ENCODE results near the gene ADPRH.
A peak's percentile ranks its signal among the peaks of the same experiment; 100 is the strongest.
"Not testable (repeated sequence)": the region's sequence is repeated elsewhere in the genome, so short reads cannot be mapped to it uniquely, and the experiment has no call there.

ADPRH gene

DNA sequence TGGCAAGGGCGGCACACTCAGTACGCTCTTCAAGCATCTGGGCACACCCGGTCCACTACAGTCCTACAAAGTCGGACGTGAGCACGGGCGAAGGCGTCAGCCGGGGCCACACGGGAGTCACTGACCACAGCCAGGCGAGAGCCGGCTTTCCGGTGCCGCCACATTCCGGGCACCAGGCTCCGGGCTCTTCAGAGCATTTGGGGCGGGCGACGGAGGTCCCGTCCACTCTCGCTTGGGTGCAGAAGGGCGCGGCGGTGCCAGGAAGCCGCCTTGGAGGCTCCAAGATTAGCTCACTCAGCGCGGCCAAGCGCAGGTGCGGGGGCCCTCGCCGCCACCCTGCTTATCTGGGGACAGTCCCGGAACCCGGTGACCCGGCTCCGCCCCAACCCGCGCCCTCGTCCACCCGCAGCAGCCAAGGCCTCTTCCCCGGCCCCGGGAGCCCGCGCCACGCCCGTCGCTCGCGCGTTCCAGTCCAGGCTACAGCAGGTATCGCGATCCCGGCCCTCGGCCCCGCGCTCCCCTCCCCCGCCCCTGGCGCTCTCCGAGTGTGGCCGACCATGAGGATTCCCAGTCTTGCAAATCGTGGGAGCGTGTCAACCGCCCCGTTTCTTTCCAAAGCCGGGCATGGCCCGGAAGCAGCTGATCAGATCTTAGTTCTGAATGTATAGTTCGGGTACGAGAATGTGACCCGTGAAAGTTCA lies at the start of gene ADPRH:
Gene ADPRH (plus strand): TSS at position 127 of the 701 bp plus-strand sequence. CDS start 2,678 bp downstream, outside the sequence.
- DNase-seq (ENCODE audit: low spot score): peak; percentile 75

DNA sequence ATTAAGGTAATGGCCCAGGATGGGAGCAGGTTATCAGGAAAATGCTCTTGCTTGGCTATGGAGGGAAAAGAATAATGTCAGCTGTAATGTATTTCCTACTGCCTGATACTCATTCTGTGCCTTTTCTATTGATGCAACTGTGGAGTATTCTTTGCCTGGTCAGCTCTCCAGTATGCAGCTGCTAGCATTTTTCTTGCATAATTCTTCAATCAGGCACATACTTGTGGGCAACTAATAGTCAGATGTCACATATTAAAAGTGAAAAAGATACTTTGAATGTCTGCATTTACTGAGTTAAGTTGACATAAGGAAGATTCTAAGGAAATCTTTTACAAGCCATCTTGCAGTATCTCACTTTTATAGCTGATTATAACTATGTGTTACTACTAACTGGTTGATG lies 49.4 kb upstream of the ADPRH start:
- DNase-seq (ENCODE audit: low spot score): peak; percentile 26

DNA sequence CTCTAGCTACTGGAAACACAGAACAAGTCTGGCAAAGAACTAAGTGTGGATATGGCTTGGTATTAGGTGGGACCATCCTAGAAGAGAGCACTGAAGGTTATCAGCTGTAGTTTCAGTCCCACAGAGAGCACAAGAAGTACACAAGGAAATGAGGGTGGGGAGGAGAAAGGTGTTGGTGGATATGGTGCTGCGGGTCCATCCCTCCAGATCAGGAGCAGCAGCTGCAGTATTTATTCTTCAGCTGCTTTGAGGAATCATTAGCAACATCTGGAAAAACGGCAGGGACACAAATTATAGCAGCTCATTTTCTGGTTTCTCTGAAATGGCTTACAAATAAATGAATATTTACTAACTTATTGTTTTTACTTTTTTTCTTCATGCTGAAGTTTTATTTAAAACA lies 48.8 kb upstream of the ADPRH start:
- no peak for DNase-seq (ENCODE audit: low spot score)

DNA sequence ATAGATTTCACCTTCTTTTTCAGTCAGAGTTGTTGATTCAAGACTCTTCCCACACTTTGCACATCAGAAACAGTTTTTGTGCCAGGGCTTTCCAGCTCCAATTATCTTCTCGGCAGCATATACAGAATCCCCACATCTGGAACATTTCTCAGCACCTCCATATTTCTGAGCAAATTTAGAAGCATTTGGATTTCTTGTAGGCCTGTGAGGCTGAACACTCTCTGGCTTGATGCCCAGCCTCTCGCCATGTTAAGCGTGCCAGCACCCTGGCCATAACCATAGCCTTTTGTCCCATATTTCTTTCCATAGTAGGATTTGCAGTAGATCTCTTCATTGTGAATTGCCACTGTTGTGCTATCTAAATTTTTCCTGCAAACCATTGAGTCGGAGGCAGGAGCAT lies 48.1 kb upstream of the ADPRH start:
- DNase-seq (ENCODE audit: low spot score): no peak

DNA sequence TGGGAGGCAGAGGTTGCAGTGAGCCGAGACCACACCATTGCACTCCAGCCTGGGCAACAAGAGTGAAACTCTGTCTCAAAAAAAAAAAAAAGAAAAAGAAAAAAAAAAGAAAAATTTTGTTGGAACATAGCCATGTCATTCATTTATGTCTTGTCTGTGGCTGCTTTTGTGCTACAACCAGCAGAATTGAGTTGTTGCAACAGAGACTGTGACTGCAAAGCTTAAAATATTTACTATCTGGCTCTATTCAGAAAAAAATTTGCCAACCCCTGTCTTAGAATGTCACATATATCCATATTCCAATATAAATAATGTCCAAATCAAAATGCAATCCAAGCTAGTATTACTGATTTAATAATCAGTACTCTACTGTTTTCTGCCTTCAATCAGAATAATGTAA lies 45.0 kb upstream of the ADPRH start:
- DNase-seq (ENCODE audit: low spot score): no peak

DNA sequence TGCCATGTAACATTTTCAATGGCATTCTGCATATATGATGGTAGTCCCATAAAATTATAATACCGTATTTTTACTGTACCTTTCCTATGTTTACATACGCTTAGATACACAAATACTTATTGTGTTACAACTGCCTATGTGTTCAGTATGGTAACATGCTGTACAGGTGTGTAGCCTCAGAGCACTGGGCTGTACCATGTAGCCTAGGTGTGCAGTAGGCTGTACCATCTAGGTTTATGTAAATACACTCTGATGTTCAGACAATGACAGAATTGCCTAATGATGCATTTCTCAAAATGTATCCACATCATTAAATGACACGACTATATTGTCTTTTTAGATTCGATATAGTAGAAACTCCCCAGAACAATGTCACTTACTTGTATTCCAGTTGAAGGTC lies 42.5 kb upstream of the ADPRH start:
- DNase-seq (ENCODE audit: low spot score): no peak

DNA sequence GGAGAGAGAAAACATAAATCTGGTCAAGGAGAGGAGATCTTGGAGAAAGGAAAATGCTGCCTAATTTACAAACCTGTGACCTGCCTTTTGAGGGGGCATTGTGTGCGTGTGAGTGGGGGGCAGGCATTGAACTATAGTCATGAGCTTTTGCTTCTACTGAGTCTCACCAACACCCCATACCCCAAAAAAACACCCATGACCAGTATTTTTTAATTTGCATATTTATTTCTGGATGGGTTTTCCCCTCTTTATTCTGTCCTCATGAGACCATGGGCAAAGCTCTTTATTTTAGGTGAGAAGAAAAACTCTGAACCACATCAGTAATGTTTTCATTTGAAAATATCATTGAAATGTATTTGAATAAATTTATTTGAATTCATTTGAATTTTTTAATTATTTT lies 40.5 kb upstream of the ADPRH start:
- DNase-seq (ENCODE audit: low spot score): no peak

DNA sequence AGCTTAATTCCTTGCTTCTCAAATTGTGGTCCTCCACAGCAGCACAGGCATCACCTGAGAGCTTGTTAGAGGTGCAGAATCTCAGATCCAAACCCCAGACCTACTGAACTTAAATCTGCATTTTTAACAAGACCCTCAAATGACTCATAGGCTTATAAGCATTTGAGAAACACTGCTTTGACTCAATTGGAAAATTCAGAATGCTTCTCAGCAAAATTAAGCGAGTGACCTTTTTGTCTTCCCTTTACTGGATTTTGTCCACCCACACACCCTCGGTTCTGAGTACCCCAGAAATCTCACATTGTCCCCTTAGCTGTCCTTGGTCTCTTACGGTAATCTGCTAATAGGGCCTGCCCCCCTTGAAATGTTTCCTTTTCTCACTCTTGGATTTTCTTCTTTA lies 37.7 kb upstream of the ADPRH start:
- no peak for DNase-seq (ENCODE audit: low spot score)

DNA sequence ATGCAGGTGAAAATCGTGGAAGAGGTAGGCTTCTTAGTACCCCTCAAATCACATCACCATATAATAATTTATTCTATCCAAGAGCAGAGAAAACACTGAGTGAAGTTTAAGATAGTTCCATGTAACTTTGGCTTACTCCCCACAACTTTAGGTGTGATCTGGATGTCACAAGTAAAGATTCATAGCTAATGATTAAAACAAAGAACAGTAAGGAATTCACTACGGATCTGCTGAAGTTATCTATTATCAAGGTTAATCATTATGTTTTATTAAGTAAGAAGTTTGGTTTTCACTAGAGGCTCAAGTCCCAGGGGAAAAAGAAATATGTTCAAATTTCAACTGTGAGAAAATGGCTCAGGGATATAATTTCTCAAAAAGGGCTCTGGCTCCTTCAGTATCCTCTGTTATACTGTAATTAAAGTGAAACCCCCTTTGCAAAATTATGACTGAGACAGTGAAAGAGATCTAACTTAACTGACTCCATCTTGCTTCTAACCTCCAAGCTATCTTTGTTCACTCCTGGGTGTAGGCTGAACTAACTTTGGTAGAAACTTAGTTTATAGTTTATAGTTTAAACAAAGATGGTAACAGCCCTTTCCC lies 37.0 kb upstream of the ADPRH start:
- no peak for DNase-seq (ENCODE audit: low spot score)

DNA sequence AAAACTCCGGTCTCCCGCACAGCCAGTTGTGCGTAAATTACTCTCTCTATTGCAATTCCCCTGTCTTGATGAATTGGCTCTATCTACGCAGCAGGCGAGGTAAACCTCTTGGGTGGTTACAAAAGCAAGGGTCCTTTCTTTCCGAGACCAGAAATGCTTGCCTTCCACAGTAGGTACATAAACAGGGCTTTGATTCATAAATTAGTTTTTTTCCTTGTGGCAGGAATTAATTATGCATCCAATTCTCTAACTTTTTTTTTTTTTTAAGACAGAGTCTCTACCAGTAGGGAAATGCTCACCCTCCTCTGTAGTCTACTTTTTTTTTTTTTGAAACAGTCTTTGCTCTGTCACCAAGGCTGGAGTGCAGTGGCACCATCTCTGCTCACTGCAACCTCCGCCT lies 36.1 kb upstream of the ADPRH start:
- no peak for DNase-seq (ENCODE audit: low spot score)

DNA sequence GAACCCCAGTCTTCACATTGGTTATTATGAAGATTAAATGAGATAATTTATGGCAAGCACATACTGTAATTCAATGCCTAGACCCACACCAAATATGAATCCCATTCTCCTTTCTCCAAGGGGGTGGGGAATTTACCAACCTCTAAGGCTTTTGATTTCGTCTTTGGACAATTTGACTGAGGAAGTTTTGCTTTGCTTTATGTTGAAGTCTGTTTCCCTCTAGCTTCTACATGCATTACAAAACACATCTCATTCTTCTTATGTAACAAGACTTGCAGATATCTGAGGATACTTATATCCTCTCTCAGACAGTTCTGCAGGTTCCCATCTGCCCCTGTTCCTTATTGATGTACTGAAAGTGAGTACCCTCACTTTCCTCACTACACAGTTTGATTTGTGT lies 32.1 kb upstream of the ADPRH start:
- no peak for DNase-seq (ENCODE audit: low spot score)

DNA sequence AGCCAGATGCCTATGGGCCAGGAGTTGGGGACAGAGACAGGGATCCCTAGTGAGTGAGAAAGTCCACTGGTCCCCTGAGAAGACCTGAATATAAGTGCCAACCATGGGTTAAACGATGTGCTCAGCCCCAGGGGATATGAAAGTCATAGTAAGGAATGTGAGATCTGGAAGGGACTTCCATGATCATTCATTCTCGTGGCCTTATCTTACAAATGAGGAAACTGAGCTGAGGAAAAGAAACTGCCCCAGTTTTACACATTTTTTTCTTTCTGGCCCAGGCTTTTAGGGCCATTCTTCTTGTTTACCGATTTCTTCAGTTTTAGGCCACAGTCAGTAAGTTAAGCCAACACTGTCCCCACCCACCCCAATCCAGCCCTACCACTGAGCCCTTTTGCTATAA lies 31.0 kb upstream of the ADPRH start:
- DNase-seq (ENCODE audit: low spot score): no peak

DNA sequence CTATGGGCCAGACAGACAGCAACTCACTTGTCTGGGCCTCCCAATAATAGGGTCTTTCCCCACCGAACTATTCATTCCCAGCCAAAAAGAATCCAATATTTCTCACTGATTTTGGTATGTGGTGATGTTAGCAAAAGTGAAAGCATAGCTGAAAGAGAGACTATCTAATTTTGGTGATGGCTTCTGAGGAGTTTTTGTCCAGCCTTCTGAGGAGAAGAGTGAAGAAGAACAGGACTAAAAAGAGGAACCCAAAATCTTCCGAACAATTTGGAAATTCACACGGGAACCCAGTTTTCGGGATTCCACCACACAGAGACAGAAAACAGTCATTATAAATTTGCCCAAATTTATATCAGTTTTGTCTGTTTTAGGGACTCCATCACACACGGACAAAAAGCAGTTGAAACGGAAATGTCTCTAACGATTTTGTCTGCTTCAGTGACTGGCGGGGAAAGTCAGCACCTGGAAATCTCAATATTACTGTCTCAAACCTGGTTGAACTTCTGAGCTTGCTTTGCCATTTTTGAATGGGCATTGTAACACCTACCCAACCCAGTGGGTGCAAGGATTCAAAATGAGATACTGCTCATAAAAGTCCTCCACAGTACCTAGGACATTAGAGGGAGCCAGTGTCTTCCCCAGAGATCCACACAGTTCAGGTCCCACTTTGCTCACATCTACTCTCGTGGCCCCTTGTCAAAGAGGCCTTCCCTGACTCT lies 28.9 kb upstream of the ADPRH start:
- no peak for DNase-seq (ENCODE audit: low spot score)

DNA sequence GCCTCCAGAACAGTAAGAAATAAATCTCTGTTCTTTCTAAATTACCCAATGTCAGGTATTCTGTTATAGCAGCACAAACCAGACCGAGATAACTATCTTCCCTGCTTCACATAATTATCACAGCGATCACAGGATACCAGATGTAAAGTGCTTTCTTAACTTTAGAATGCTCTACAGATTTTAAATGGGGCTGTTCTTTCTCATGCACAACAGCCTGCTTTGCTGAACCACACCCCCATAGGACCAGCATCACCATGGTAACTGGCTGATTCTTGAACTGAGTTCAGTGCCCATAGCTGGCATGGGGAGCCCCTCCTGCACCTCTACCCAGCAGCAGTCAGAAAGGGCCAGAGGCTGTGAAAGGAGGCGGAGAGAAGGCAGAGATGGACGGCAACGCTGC lies 27.7 kb upstream of the ADPRH start:
- no peak for DNase-seq (ENCODE audit: low spot score)

DNA sequence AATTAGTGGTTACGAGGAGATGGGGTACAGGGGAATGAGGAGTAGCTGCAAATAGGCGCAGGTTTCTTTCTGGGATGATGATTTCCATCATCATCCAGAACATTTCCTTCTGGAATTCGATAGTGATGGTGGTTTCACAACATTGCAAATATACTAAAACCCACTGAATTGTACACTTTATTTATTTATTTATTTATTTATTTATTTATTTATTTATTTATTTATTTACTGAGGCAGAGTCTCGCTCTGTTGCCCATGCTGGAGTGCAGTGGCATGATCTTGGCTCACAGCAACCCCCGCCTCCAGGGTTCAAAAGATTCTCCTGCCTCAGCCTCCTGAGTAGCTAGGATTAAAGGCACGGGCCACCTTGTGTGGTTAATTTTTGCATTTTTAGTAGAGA lies 26.4 kb upstream of the ADPRH start:
- not testable (repeated sequence) for DNase-seq (ENCODE audit: low spot score)

DNA sequence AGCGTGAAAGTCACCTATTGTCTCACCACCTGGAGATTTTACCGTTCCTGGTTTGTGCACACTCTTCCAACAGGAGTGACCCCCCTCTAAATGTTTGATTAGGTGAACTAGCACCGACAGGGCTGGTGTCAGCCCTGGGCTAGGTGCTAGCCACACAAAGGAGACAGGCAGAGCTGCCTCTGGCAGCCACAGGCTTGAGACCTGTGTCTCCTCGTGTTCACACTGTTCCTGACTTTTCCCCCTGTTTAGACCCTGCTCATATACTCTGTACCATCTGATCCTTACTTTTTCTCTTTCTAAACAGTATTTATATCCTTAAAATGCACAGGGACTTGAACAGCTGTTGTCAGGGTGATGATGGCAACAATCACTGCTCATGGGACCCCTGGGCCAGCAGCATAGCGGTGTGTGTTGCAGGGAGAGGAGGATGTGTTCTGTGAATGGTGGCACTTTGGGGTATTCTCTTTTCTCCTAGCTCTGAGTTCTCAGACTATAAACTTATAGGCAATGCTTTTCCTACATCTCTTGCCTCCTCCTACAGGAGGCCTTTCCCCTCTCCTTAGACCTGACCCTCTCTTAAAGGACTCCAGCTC lies 25.4 kb upstream of the ADPRH start:
- DNase-seq (ENCODE audit: low spot score): no peak

DNA sequence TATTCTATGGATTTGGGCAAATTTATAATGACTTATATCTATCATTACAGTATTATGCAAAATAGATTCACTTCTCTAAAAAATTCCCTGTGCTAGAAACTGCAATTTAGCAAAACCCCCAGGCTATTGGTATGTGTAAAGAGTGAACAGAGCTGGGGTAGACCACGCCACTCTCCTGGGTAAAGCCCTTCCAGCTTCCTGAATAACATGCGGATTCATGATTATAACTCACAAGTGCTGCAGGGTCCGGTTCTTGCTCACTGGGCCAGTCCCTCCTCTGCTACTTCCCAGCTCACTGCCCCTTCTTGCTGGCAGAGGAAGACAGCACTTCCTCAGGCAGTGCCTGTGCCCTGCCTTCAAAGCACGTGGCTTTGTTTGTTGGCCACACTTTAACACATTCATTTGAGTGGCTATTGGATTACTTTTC lies 24.0 kb upstream of the ADPRH start:
- no peak for DNase-seq (ENCODE audit: low spot score)

DNA sequence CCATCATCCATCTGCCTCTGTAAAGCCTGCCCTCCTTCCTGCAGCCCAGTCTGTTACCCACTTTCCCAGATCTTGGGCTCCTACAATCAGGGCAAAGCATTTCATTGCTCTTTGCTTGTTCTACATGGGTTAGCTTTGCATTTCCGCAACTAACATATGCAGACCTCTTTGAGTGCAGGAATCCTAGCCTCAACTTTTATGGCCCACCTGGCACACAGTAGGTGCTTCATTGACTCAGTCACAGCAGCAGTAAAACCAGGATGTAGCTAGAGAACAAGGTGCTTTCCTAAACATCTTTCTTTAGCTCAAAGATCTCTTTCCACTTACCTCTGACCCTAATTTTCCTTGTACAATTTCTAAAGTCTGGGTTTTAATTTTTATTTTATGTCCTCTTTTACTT lies 23.4 kb upstream of the ADPRH start:
- DNase-seq (ENCODE audit: low spot score): no peak

DNA sequence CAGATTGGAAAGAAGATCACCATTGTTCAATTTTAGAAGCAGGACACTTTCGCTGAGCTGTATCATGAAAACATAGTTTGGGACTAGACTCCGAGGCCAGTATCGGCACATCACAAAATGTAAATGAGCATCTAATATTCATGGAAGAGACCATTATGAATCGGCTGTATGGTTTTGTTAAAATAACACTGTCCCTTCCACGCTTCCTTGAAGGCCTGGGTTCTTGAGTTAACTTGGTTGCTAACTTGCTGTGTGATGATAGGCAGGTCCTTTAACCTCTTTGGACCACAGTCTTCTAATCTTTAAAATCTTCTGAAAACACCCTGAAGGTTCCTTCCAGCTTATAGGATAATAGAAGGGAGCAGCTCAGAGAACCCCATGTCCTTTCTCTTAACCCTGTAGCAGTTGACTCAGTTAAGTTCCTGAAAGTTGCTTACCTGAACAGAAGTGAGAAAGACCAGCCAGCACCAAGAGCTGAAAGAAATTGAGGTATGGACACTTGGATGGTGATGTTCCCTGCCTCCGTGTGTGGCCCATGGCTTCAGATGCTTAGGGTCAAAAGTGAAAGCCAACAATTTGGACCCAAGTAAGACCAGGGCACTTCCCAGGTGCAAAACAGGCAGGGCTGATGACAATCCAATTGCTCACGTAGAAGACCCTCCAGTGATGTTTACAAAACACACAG lies 22.0 kb upstream of the ADPRH start:
- no peak for DNase-seq (ENCODE audit: low spot score)

DNA sequence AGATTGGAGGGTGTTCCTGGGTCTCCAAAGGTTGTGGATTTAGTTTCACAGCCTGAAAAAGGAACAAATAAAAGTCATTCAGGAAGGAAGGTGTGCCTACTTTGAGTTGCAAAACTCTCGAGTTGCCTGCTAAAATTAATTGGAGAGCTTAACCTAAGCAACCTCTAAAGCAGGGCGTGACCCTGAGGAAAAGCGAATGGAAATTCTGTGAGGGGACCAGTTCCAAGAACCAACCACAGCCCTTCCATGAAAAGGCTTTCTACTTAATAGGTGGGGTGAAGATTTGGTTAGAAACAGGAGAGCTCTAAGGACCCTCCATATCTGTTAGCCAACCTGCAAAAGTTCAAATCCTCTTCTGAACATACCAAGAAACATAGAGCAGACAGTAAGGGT lies 21.4 kb upstream of the ADPRH start:
- no peak for DNase-seq (ENCODE audit: low spot score)

DNA sequence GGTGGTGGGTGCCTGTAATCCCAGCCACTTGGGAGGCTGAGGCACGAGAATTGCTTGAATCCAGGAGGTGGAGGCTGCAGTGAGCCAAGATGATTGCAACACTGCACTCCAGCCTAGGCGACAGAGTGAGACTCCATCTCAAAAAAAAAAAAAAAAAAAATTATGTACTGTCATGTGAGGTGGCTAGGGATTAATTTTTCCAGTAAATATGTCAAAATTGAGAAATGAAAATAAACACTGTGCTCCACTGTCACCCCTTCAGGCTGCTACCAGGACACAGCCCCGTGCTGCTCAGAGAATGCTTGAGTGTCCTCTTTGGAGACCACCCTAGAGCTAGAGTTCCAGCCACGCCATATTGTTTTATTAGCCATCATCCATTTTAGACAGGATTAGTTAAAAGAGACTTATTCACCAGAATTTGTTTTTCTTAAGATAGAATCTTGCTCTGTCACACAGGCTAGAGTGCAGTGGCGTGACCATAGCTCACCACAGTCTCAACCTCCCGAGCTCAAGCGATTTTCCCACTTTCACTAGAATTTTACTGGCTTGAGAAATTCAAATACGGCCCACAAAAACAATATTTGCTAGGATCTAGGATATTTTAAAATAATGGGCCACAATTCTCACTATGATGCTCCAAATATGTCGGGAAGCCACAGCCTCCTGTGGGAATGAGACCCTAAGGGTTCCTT lies 20.5 kb upstream of the ADPRH start:
- no peak for DNase-seq (ENCODE audit: low spot score)

DNA sequence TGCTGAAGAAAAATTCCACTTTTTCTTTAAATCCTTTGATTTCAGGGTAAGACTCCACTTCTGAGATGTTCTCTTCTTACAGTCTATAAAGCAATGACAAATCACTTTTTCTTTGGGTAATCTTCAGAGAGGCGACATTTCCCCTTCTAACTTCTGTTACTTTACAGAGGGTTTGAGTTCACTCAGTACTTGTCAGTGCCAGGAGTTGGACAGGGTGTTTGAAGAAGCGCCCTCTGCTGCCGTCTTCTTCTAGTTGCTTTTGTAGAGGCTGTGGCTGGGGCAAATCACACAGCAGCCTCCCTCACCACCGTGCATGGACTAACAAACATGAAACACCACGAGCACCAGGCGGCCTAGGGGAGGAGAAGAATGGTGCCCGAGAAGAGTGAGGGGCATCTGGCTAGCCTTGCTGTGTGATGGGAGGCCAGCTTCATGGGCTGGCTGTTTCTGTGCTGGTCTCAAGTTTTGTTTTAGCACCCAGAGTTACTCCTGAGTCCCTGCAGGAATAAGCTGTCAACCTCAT lies 19.8 kb upstream of the ADPRH start, which contains the start of gene CD80:
Gene CD80 (minus strand): TSS at position 174 of the 523 bp plus-strand sequence. CDS start 1,886 bp downstream, outside the sequence.
- DNase-seq (ENCODE audit: low spot score): peak; percentile 29

All from hepatic stellate cell (primary cell).